GM12892 (cell line): ENCODE results near the gene OR1F1.

Experiments used
- POLR2AphosphoS5 ChIP-seq: IDR thresholded peaks from 2 replicates; pipeline ENCODE4 v1.6.1; 2011; ENCODE audit warnings: low read depth, low read length, control low read depth
- TAF1 ChIP-seq: IDR thresholded peaks from 2 replicates; pipeline ENCODE4 v1.6.1; 2011; ENCODE audit warnings: low read depth, mild to moderate bottlenecking, control low read depth, low read length, borderline replicate concordance

- TF ChIP-seq POLR2AphosphoS5 (no peak), TAF1 (no peak)
These were observed 43.6 kb upstream of the OR1F1 start for GRCh38 chr16:3144321-3144983.
